HG03066 (cell line): ENCODE measurements around the gene TSHZ1.
A peak's percentile ranks its signal among the peaks of the same experiment; 100 is the strongest.

Source experiments
- ATAC-seq: cut with Tn5 transposase; IDR thresholded peaks from one replicate; pipeline ENCODE4 v1.9.1; 2021; ENCODE audit warnings: low read depth; ENCODE audit not compliant: unreplicated experiment

TSHZ1 gene

GRCh38 chr18:75207310-75208154 is 3.1 kb upstream of the TSHZ1 start:
- ATAC-seq = peak; percentile 0

- ATAC-seq = peak; percentile 5
These were observed 2.3 kb upstream of the TSHZ1 start for GRCh38 chr18:75208155-75208835.

GRCh38 chr18:75208836-75209128 is 1.8 kb upstream of the TSHZ1 start:
- peak; percentile 12 for ATAC-seq

- ATAC-seq = peak; percentile 43
These were observed 1.3 kb upstream of the TSHZ1 start, which contains the start of gene PTGR3 for GRCh38 chr18:75209129-75209950. TSS of gene PTGR3 (minus strand) at chr18:75209139. CDS start at chr18:75209058, 81 bp downstream.

- no peak for ATAC-seq
These were observed 692 bp upstream of the TSHZ1 start for GRCh38 chr18:75209951-75210258.

GRCh38 chr18:75211002-75211621 is 515 bp downstream of the TSHZ1 start:
- no peak for ATAC-seq

- ATAC-seq = no peak
These were observed 992 bp downstream of the TSHZ1 start for GRCh38 chr18:75211626-75211952.

GRCh38 chr18:75211953-75212750 is 1.6 kb downstream of the TSHZ1 start:
- ATAC-seq = no peak

GRCh38 chr18:75212751-75213090 is 2.1 kb downstream of the TSHZ1 start:
- no peak for ATAC-seq

- ATAC-seq = no peak
These were observed 3.2 kb downstream of the TSHZ1 start for GRCh38 chr18:75213611-75214331.

- no peak for ATAC-seq
These were observed 3.7 kb downstream of the TSHZ1 start for GRCh38 chr18:75214332-75214690.

GRCh38 chr18:75214766-75215510 is 4.3 kb downstream of the TSHZ1 start:
- ATAC-seq = no peak

- no peak for ATAC-seq
These were observed 5.1 kb downstream of the TSHZ1 start for GRCh38 chr18:75215663-75216062.

- no peak for ATAC-seq
These were observed 5.8 kb downstream of the TSHZ1 start for GRCh38 chr18:75216212-75216910.

GRCh38 chr18:75216911-75217689 is 6.5 kb downstream of the TSHZ1 start:
- no peak for ATAC-seq

- ATAC-seq = no peak
These were observed 7.7 kb downstream of the TSHZ1 start for GRCh38 chr18:75218065-75218923.
